LNCaP clone FGC (cell line): ENCODE results near the gene ARMC9.
"Not testable (repeated sequence)": the region's sequence is repeated elsewhere in the genome, so short reads cannot be mapped to it uniquely, and the experiment has no call there.

Experiments
- DNase-seq: peaks from one replicate; pipeline ENCODE4 v3.0.0-alpha.2; 2011; ENCODE audit warnings: low read depth
- H3K4me3 ChIP-seq: 2 replicates; pipeline ENCODE4 v1.5.1; 2011; ENCODE audit warnings: mild to moderate bottlenecking, low read depth, low read length, control low read depth
- CTCF ChIP-seq: IDR thresholded peaks from 2 replicates; pipeline ENCODE4 v1.5.1; 2012; ENCODE audit warnings: mild to moderate bottlenecking; ENCODE audit not compliant: control insufficient read depth, insufficient read depth; ENCODE audit errors: extremely low read depth

ARMC9 gene

GRCh38 chr2:231297108-231297908, 98.9 kb downstream of the ARMC9 start:
- H3K4me3 ChIP-seq: no peak overlapping the region
- TF ChIP-seq CTCF: peak; percentile 81
- no peak for DNase-seq

GRCh38 chr2:231298091-231298490, 99.7 kb downstream of the ARMC9 start:
- no peak for DNase-seq
- TF ChIP-seq CTCF: no peak
- no peak overlapping the region for H3K4me3 ChIP-seq

GRCh38 chr2:231299267-231299666, 100.8 kb downstream of the ARMC9 start:
- no peak overlapping the region for H3K4me3 ChIP-seq
- no peak for TF ChIP-seq CTCF
- DNase-seq: no peak

GRCh38 chr2:231300020-231300721, 101.7 kb downstream of the ARMC9 start:
- TF ChIP-seq CTCF: no peak
- DNase-seq: peak; percentile 96
- no peak overlapping the region for H3K4me3 ChIP-seq

GRCh38 chr2:231300722-231301076, 102.3 kb downstream of the ARMC9 start:
- H3K4me3 ChIP-seq: no peak overlapping the region
- TF ChIP-seq CTCF: no peak
- no peak for DNase-seq

- not testable (repeated sequence) for H3K4me3 ChIP-seq, DNase-seq
These were observed 105.8 kb downstream of the ARMC9 start for GRCh38 chr2:231304259-231304658.

GRCh38 chr2:231305221-231305620, 106.8 kb downstream of the ARMC9 start:
- peak; percentile 81 for DNase-seq
- H3K4me3 ChIP-seq: no peak overlapping the region
- TF ChIP-seq CTCF: no peak
